Neuronal stem cell (in vitro differentiated cells): Measurements from ENCODE around the gene ITGAE.

ENCODE experiments used
- DNase-seq: peaks from one replicate; pipeline ENCODE4 v3.0.0-alpha.2; 2013; ENCODE audit warnings: low spot score
- H2AFZ ChIP-seq: one replicate; pipeline ENCODE4 v1.6.1; 2013; ENCODE audit warnings: mild to moderate bottlenecking, low read length, inconsistent platforms
- H2AK5ac ChIP-seq: 2 replicates; pipeline ENCODE4 v1.6.1; 2013; ENCODE audit warnings: low read depth, mild to moderate bottlenecking, inconsistent platforms, low read length, moderate library complexity, mixed read lengths
- H2BK120ac ChIP-seq: 2 replicates; pipeline ENCODE4 v1.6.1; 2013; ENCODE audit warnings: low read depth, mild to moderate bottlenecking, inconsistent platforms, low read length, moderate library complexity, mixed read lengths
- H2BK12ac ChIP-seq: one replicate; pipeline ENCODE4 v1.6.1; 2013; ENCODE audit warnings: low read length, inconsistent platforms
- H2BK15ac ChIP-seq: 2 replicates; pipeline ENCODE4 v1.6.1; 2013; ENCODE audit warnings: mild to moderate bottlenecking, low read length, inconsistent platforms, mixed read lengths
- H2BK5ac ChIP-seq: one replicate; pipeline ENCODE4 v1.6.1; 2013; ENCODE audit warnings: inconsistent platforms, mild to moderate bottlenecking, low read length, moderate library complexity
- H3K14ac ChIP-seq: one replicate; pipeline ENCODE4 v1.6.1; 2013; ENCODE audit warnings: low read length, inconsistent platforms
- H3K18ac ChIP-seq: 2 replicates; pipeline ENCODE4 v1.6.1; 2013; ENCODE audit warnings: low read length, inconsistent platforms
- H3K23ac ChIP-seq: 2 replicates; pipeline ENCODE4 v1.6.1; 2013; ENCODE audit warnings: low read depth, mild to moderate bottlenecking, mixed read lengths, low read length, inconsistent platforms; ENCODE audit not compliant: poor library complexity
- H3K27ac ChIP-seq: replicated peaks from 3 replicates; pipeline ENCODE4 v1.5.1; 2013; ENCODE audit warnings: low read length, inconsistent platforms
- H3K27me3 ChIP-seq, 3 experiments: 2 replicates each; pipeline ENCODE4 v1.6.1; 2013; ENCODE audit warnings: low read length in 3 of 3, mild to moderate bottlenecking in 2 of 3, inconsistent platforms in 1 of 3, low read depth in 1 of 3, mixed read lengths in 1 of 3, moderate library complexity in 1 of 3; ENCODE audit not compliant: control insufficient read depth in 3 of 3, insufficient read depth in 3 of 3
- H3K36me3 ChIP-seq, 2 donors: replicated peaks in 1 of 2; 2 replicates each; pipeline ENCODE4 v1.6.1; 2013; ENCODE audit warnings: low read length in 2 of 2; ENCODE audit not compliant: control insufficient read depth in 2 of 2, insufficient read depth in 2 of 2
- H3K4ac ChIP-seq: 2 replicates; pipeline ENCODE4 v1.6.1; 2013; ENCODE audit warnings: inconsistent platforms, mild to moderate bottlenecking, low read length, moderate library complexity
- H3K4me1 ChIP-seq, 2 donors: 1 replicate in 1 of 2; 2 replicates in 1 of 2; pipeline ENCODE4 v1.6.1; 2013; ENCODE audit warnings: low read length in 2 of 2, low read depth in 1 of 2; ENCODE audit not compliant: control insufficient read depth in 2 of 2, insufficient read depth in 1 of 2
- H3K4me2 ChIP-seq: one replicate; pipeline ENCODE4 v1.6.1; 2013; ENCODE audit warnings: mild to moderate bottlenecking, low read length, inconsistent platforms; ENCODE audit not compliant: insufficient read depth, poor library complexity, severe bottlenecking
- H3K4me3 ChIP-seq, 2 donors: 2 replicates each; pipeline ENCODE4 v1.5.1; 2013; ENCODE audit warnings: low read length in 2 of 2, mild to moderate bottlenecking in 2 of 2, inconsistent platforms in 1 of 2, moderate library complexity in 1 of 2
- H3K79me1 ChIP-seq: one replicate; pipeline ENCODE4 v1.6.1; 2013; ENCODE audit warnings: low read depth, mild to moderate bottlenecking, inconsistent platforms, low read length, moderate library complexity
- H3K9ac ChIP-seq: one replicate; pipeline ENCODE4 v1.6.1; 2013; ENCODE audit warnings: mild to moderate bottlenecking, low read depth, low read length, inconsistent platforms; ENCODE audit not compliant: poor library complexity
- H3K9me3 ChIP-seq, 2 donors: replicated peaks in 1 of 2; 2 replicates each; pipeline versions ENCODE3 to v1.6.1; 2013; ENCODE audit warnings: low read length in 2 of 2, mild to moderate bottlenecking in 2 of 2, inconsistent platforms in 1 of 2, low read depth in 1 of 2, mixed read lengths in 1 of 2, moderate library complexity in 1 of 2; ENCODE audit not compliant: control insufficient read depth in 2 of 2, insufficient read depth in 1 of 2
- H4K8ac ChIP-seq: one replicate; pipeline ENCODE4 v1.6.1; 2013; ENCODE audit warnings: low read depth, mild to moderate bottlenecking, inconsistent platforms, low read length, moderate library complexity
- H4K91ac ChIP-seq: one replicate; pipeline ENCODE4 v1.6.1; 2013; ENCODE audit warnings: low read length, low read depth, mild to moderate bottlenecking, inconsistent platforms; ENCODE audit not compliant: poor library complexity
- WGBS, 2 donors: extraction: QIAGEN DNeasy Blood & Tissue Kit; methylation state at CpG; one replicate each; pipeline ENCODE4 v1.1.7; 2013; ENCODE audit warnings: missing lambda C conversion rate in 2 of 2, mixed read lengths in 1 of 2; ENCODE audit not compliant: insufficient read length in 2 of 2, insufficient replicate concordance in 1 of 2; ENCODE audit errors: extremely low coverage in 2 of 2; 5-methylcytosine and 5-hydroxymethylcytosine counted together

Gene ITGAE

DNA sequence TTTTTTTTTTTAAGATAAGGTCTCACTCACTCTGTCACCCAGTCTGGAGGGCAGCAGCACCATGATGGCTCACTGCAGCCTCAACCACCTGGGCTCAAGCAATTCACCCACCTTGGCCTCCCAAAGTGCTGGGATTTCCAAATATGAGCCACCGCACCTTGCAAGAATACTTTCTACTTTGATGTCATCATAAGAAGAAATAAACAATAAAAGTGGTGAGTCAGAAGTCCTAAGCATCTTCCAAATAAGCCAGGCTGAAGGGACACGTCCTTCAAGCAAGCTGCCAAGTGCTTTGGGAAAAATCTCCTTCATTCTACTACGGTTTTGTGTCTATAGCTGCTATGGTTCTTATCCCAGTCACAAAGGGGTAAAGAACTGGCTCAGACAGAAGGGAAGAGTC lies 57.0 kb downstream of the ITGAE start:
- Histone ChIP-seq H3K36me3 (no peaks in the 10 kb centered on the region), H2BK12ac (no peak overlapping the region), H2AFZ (no peak overlapping the region), H3K27ac (no peak overlapping the region), H2BK120ac (no peak overlapping the region), H2AK5ac (no peak overlapping the region), H3K9ac (no peak overlapping the region), H3K23ac (no peak overlapping the region), H4K8ac (no peak overlapping the region), H2BK5ac (no peak overlapping the region), H3K4me1 (peaks cover 0 to under 1% of the 10 kb centered on the region in 2 donors), H3K27me3 (peaks cover 0 to 6% (median 0%) of the 10 kb centered on the region in 3 experiments), H3K4me3 (no peak overlapping the region), H4K91ac (no peak overlapping the region), H3K4ac (no peak overlapping the region), H2BK15ac (no peak overlapping the region), H3K4me2 (no peak overlapping the region), H3K14ac (no peak overlapping the region), H3K79me1 (no peaks in the 10 kb centered on the region), H3K18ac (no peak overlapping the region), H3K9me3 (no peaks in the 10 kb centered on the region)
- no CpG with 5 or more reads among the region's 3 CpGs for WGBS, 2 donors
- no peak for DNase-seq

DNA sequence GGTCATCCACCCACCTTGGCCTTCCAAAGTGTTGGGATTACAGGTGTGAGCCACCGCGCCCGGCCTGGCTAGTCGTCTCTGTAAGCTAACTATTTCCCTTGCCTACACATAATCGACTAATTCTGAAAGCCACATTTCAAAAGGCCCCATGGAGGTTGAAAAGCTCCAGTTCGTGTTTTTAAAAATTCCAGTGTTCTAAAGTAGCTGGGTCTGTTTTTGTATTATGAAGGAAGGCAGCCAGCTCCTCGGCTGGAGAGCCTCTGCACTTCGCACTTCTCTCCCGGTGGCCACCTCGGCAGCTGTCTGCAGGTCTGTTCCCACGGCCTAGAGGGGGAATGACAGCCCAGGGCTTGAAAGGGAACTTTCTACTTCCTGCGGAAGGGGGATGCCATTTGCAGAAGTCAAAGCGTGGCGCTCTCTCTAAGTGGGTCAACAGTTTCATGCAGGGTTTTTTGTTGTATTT lies 60.3 kb downstream of the ITGAE start:
- Histone ChIP-seq H4K8ac (no peak overlapping the region), H3K4me1 (peaks cover 6 to 10% of the 10 kb centered on the region in 2 donors), H3K18ac (no peak overlapping the region), H2AFZ (no peak overlapping the region), H3K4ac (no peak overlapping the region), H4K91ac (no peak overlapping the region), H3K4me2 (no peak overlapping the region), H2BK12ac (no peak overlapping the region), H3K36me3 (no peaks in the 10 kb centered on the region), H3K9ac (no peak overlapping the region), H3K14ac (no peak overlapping the region), H2BK5ac (no peak overlapping the region), H2BK120ac (no peak overlapping the region), H2AK5ac (no peak overlapping the region), H3K23ac (no peak overlapping the region), H3K27ac (no peak overlapping the region), H3K79me1 (no peaks in the 10 kb centered on the region), H3K4me3 (no peak overlapping the region), H3K27me3 (peaks cover 0 to 5% (median 0%) of the 10 kb centered on the region in 3 experiments), H3K9me3 (no peaks in the 10 kb centered on the region), H2BK15ac (no peak overlapping the region)
- WGBS, 2 donors, result no CpG with 5 or more reads among the region's 14 CpGs
- no peak for DNase-seq

DNA sequence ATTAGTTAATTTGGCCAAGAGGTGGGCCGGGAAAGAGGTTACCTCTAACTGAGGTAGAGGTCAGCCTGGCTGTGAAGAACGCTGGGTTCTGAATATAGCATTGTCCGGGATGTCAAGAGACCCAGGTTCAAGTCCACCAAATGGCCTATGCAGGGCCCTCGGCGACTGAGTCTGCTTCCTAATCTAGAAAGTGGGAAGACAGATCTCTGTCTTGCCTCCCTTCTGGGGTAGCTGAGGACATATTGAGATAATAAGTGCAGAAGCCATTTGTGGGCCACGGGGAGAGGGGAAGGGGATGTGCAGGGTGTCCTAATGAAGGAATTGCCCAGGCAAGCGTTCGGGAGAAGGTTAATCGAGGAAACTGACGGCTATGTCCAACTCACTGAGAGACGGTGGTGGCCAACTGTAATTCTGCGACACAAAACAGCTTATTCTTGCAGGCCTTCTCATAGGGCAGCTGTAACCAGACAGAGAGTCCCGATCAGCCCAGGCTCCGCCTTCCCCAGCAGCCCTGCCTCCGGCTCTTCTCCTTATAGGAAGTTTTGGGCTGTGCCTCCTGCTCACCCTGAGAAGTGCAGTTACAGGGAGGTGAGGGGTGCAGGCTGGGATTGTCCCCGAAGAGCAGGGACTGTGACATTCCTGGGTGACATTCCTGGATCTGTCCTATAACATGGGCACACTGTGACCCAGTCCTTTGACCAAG lies 61.4 kb downstream of the ITGAE start:
- WGBS, 2 donors, result no CpG with 5 or more reads among the region's 16 CpGs

GRCh38 chr17:3738562-3739295 lies 62.3 kb downstream of the ITGAE start:
- Histone ChIP-seq H2BK15ac (no peak overlapping the region), H3K23ac (no peak overlapping the region), H3K9ac (no peak overlapping the region), H3K9me3 (no peaks in the 10 kb centered on the region), H3K36me3 (no peaks in the 10 kb centered on the region), H3K27ac (no peak overlapping the region), H3K4me3 (peak overlapping the region in 1 of 2 donors; percentile 17), H3K4ac (no peak overlapping the region), H3K79me1 (no peaks in the 10 kb centered on the region), H4K8ac (no peak overlapping the region), H2AK5ac (no peak overlapping the region), H3K27me3 (peaks cover 0 to 5% (median 0%) of the 10 kb centered on the region in 3 experiments), H3K4me2 (no peak overlapping the region), H3K18ac (no peak overlapping the region), H3K4me1 (peaks cover 6 to 10% of the 10 kb centered on the region in 2 donors), H2AFZ (peak overlapping the region; percentile 4), H2BK5ac (no peak overlapping the region), H2BK120ac (no peak overlapping the region), H3K14ac (no peak overlapping the region), H2BK12ac (no peak overlapping the region), H4K91ac (no peak overlapping the region)
- no peak for DNase-seq
- WGBS, 2 donors, result no CpG with 5 or more reads among the region's 16 CpGs

More for the DNA sequence above, 61.4 kb downstream of the ITGAE start:
- no peaks in the 10 kb centered on the region for H3K9me3 ChIP-seq
- no peaks in the 10 kb centered on the region for H3K79me1 ChIP-seq
- no peak overlapping the region for H3K23ac ChIP-seq
- H2BK5ac ChIP-seq, result no peak overlapping the region
- peaks cover 0 to 5% (median 0%) of the 10 kb centered on the region in 3 experiments for H3K27me3 ChIP-seq
- no peak overlapping the region for H3K4ac ChIP-seq
- H3K4me3 ChIP-seq, result no peak overlapping the region
- no peaks in the 10 kb centered on the region for H3K36me3 ChIP-seq
- H3K18ac ChIP-seq, result no peak overlapping the region
- H2BK15ac ChIP-seq, result no peak overlapping the region
- no peak overlapping the region for H2BK12ac ChIP-seq
- H2BK120ac ChIP-seq, result no peak overlapping the region
- H3K9ac ChIP-seq, result no peak overlapping the region
- H2AFZ ChIP-seq, result peak overlapping the region; percentile 46
- no peak overlapping the region for H3K4me2 ChIP-seq
- H3K14ac ChIP-seq, result no peak overlapping the region
- H2AK5ac ChIP-seq, result no peak overlapping the region
- H4K91ac ChIP-seq, result no peak overlapping the region
- H4K8ac ChIP-seq, result peak overlapping the region; percentile 23
- DNase-seq, result no peak
- peaks cover 6 to 10% of the 10 kb centered on the region in 2 donors for H3K4me1 ChIP-seq
- no peak overlapping the region for H3K27ac ChIP-seq
